PC-3 (cell line): ENCODE results near the gene ACKR2. TPM values are rescaled to one million over a fixed set of nuclear protein-coding genes. Genes with fewer than 3 reads are reported as not detected.

Experiments
- ATAC-seq: fragments of 200-7000 bp; cut with Tn5 transposase; 2 replicates; pipeline ENCODE4 v1.9.1; 2020; ENCODE audit warnings: mild to moderate bottlenecking, moderate library complexity
- BruUV-seq: library from RNA; stranded (reverse); fragments of 400-500 nt; replicated peaks from 2 replicates; lab custom pipeline; 2021; lab: Mats Ljungman, UMichigan
- CTCF ChIA-PET: fragments of 300-600 bp; sonication (Branson Sonifier 250); formaldehyde crosslinking; loops from one replicate; lab custom pipeline; 2022; ENCODE audit warnings: antibody characterized with exemption; lab: Charles Lee
- POLR2A ChIA-PET: fragments of 300-600 bp; sonication (Branson Sonifier 250); formaldehyde crosslinking; loops from one replicate; lab custom pipeline; 2022; ENCODE audit warnings: antibody characterized with exemption; ENCODE audit not compliant: unreplicated experiment; lab: Charles Lee
- DNase-seq: peaks from one replicate; pipeline ENCODE4 v3.0.0-alpha.2; 2015
- H2AFZ ChIP-seq: fragments of 300-600 bp; sonication (generic); 2 replicates; pipeline ENCODE4 v1.6.0; 2016; ENCODE audit warnings: antibody characterized with exemption, low read length
- H3F3A ChIP-seq: fragments of 300-600 bp; sonication (generic); one replicate; pipeline ENCODE4 v1.6.0; 2017; ENCODE audit warnings: antibody characterized with exemption, low read length, control low read depth, mild to moderate bottlenecking; ENCODE audit not compliant: unreplicated experiment
- H3K27ac ChIP-seq: fragments of 300-600 bp; sonication (generic); 2 replicates; pipeline ENCODE4 v1.5.1; 2016; ENCODE audit warnings: mild to moderate bottlenecking, low read length
- H3K27me3 ChIP-seq: fragments of 300-600 bp; sonication (generic); 2 replicates; pipeline ENCODE4 v1.6.1; 2016; ENCODE audit warnings: low read length, mixed read lengths
- H3K36me3 ChIP-seq: fragments of 300-600 bp; sonication (generic); 2 replicates; pipeline ENCODE4 v1.6.1; 2016; ENCODE audit warnings: low read depth, mixed run types, low read length, mixed read lengths
- H3K4me1 ChIP-seq: fragments of 300-600 bp; sonication (generic); 2 replicates; pipeline ENCODE4 v1.5.1; 2016; ENCODE audit warnings: low read length; ENCODE audit not compliant: insufficient read depth
- H3K4me2 ChIP-seq: fragments of 300-600 bp; sonication (generic); 2 replicates; pipeline ENCODE4 v1.6.0; 2016; ENCODE audit warnings: low read length
- H3K4me3 ChIP-seq: fragments of 300-600 bp; sonication (generic); 2 replicates; pipeline ENCODE4 v1.5.1; 2016; ENCODE audit warnings: mild to moderate bottlenecking, low read length, mixed read lengths
- H3K79me2 ChIP-seq: fragments of 300-600 bp; sonication (generic); 2 replicates; pipeline ENCODE4 v1.6.1; 2017; ENCODE audit warnings: low read length, mixed read lengths
- H3K9ac ChIP-seq: fragments of 300-600 bp; sonication (generic); 2 replicates; pipeline ENCODE4 v1.6.0; 2016; ENCODE audit warnings: mild to moderate bottlenecking, low read length
- H3K9me2 ChIP-seq: fragments of 300-600 bp; sonication (generic); replicated peaks from 2 replicates; pipeline ENCODE4 v1.6.1; 2016; ENCODE audit warnings: mixed run types, low read length, mixed read lengths
- H3K9me3 ChIP-seq: fragments of 300-600 bp; sonication (generic); 2 replicates; pipeline ENCODE4 v1.6.1; 2016; ENCODE audit warnings: low read length, mixed read lengths
- H4K20me1 ChIP-seq: fragments of 300-600 bp; sonication (generic); 2 replicates; pipeline ENCODE4 v1.6.1; 2016; ENCODE audit warnings: low read length, mixed read lengths
- CTCF ChIP-seq: fragments of 300-600 bp; sonication (generic); conservative IDR thresholded peaks from 2 replicates; pipeline ENCODE4 v1.5.1; 2017; ENCODE audit warnings: antibody characterized with exemption, low read depth, mild to moderate bottlenecking, low read length
- EZH2 ChIP-seq: fragments of 300-600 bp; sonication (generic); IDR thresholded peaks from one replicate; pipeline ENCODE4 v1.6.1; 2017; ENCODE audit warnings: antibody characterized with exemption, mild to moderate bottlenecking, low read length; ENCODE audit not compliant: unreplicated experiment
- EZH2phosphoT487 ChIP-seq: fragments of 300-600 bp; sonication (generic); IDR thresholded peaks from 2 replicates; pipeline ENCODE4 v1.6.1; 2018; ENCODE audit warnings: mild to moderate bottlenecking, antibody characterized with exemption, low read length, borderline replicate concordance
- intact Hi-C: fragments of 100-400 bp; cut with micrococcal nuclease; formaldehyde crosslinking; loops from 2 replicates; pipeline ENCODE4 v1.9.0; 2023
- total RNA-seq: library from RNA; depleted of rRNA; stranded (reverse); fragments of >200 nt; gene quantifications from 2 replicates; pipeline ENCODE4 v1.2.3, GENCODE V29; 2014

The ACKR2 gene
- total RNA-seq, 1 experiment from 2014 or later = 3.9 TPM

DNA sequence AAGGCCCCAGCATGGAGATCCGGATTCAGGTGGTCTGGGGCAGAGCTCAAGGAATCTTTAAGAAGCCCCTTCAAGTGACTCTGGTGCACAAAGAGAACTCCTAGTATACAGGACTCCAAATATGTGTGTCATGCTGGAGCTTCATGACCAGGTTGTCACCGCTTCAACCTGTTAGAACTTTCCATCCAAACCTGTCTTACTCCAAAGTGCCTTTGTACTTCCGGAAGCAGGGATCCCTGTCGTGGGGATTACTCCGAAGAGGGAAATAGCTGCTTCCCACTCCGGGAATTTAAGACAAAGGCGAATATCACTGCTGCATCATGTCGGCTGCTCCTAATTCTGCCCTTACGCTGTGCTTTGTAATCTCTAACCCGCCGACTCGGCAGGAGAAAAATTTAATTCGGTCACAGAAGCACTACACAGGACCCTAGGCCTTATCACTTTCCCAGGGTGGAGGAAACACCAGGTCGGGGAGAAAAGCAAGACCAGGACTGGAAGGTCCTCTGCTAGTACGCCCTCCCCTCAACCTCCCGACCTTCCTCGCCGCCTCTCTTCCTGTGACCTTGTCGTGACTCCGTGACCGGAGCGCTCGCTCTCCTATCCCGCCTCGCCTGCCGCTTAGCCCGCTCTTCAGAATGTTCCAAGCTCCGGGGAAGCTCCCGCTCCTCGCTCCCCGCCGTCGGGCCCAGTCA, 5.7 kb upstream of the ACKR2 start:
- Histone ChIP-seq H3K27me3 (no peaks in the 10 kb centered on the region), H2AFZ (peak overlapping the region; percentile 46; the same call in 1 of the 2 replicates), H3K9me2 (no peaks in the 10 kb centered on the region), H3K36me3 (0 out of 2 replicates have a peak, but pooled peaks cover 3% of the 10 kb centered on the region), H3K9ac (peak overlapping the region; percentile 99), H4K20me1 (peaks cover 7% of the 10 kb centered on the region; the same call in 1 of the 2 replicates), H3K4me2 (peak overlapping the region; percentile 91), H3K4me1 (peaks cover 34% of the 10 kb centered on the region), H3K79me2 (peaks cover 51% of the 10 kb centered on the region), H3K4me3 (peak overlapping the region; percentile 97), H3K27ac (peak overlapping the region; percentile 89), H3K9me3 (no peaks in the 10 kb centered on the region), H3F3A (no peaks in the 10 kb centered on the region)
- BruUV-seq = TSS peak; percentile 42
- ATAC-seq (peak; percentile 16), DNase-seq (peak; percentile 40)
- intact Hi-C loops = loop anchor here (1.0 kb wide), 4 partner anchors 12 to 26 kb away; no protein-coding TSS in a partner anchor
- TF ChIP-seq EZH2 (no peak), EZH2phosphoT487 (no peak), CTCF (no peak)
- CTCF ChIA-PET = interaction anchor here (1.1 kb wide), 1 partner anchor 24 kb away, joined by 3 read pairs; no protein-coding TSS in a partner anchor
- POLR2A ChIA-PET = interaction anchor here (0.6 to 1.3 kb wide), 4 partner anchors 11 to 36 kb away, joined by 3 to 17 read pairs (median 9); no protein-coding TSS in a partner anchor

DNA sequence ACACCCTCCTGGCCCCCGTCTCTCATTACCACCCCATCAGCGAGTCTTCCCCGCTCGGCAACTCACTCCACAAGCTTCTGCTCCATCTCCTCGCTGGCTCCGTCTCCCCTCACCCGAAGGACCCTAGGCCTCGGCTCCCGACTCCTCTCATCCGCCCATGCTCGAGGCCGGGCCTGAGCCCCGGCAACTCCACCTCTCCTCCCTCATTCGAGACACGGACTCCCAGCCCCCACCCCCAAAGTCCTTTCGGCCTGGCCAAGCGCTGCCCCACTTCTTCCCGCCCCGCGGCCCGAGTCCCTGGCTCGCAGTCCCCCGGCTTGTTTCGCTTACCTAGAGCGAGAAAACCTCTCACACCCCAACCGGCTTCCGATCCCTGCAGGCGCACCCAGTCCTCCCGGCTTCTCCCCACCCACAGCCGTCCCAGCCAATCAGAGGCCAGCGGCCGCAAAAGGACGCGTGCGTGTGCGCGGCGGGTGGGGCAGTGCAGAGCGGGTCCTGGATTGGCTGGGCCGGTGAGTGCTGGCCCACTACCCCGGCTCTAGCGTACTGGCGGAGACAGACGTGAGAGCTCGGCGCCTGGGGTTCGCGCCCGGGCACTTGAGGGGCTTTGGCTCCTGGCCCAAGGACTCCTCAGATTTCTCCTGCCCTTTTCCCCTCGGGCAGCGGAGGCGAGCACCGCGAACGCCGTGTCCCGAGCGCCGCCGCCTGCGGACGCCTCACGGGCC, 5.0 kb upstream of the ACKR2 start, which contains the start of gene HIGD1A:
Gene HIGD1A (minus strand): TSS at position 385 of the 725 bp plus-strand sequence. CDS start 10,237 bp downstream, outside the sequence.
- BruUV-seq = no TSS peak
- Histone ChIP-seq H2AFZ (peak within 1 kb of the TSS; percentile 80), H3K36me3 (0 out of 2 replicates have a peak, but pooled peaks cover 3% of the 10 kb centered on the region), H3K9me2 (no peaks in the 10 kb centered on the region), H3K4me1 (peaks cover 34% of the 10 kb centered on the region), H4K20me1 (peaks cover 7% of the 10 kb centered on the region; the same call in 1 of the 2 replicates), H3K9me3 (no peaks in the 10 kb centered on the region), H3K4me2 (peak within 1 kb of the TSS; percentile 91), H3K27me3 (no peaks in the 10 kb centered on the region), H3K27ac (peak within 1 kb of the TSS; percentile 89), H3F3A (no peaks in the 10 kb centered on the region), H3K79me2 (peaks cover 50% of the 10 kb centered on the region), H3K9ac (peak within 1 kb of the TSS; percentile 99), H3K4me3 (peak within 1 kb of the TSS; percentile 97)
- intact Hi-C loops = loop anchor here (1.0 kb wide), 4 partner anchors 11 to 25 kb away; no protein-coding TSS in a partner anchor
- peak; percentile 98 for DNase-seq
- TF ChIP-seq EZH2 (no peak), CTCF (no peak), EZH2phosphoT487 (no peak)
- POLR2A ChIA-PET = interaction anchor here (0.6 to 1.3 kb wide), 8 partner anchors 8 to 1361 kb away, joined by 3 to 13 read pairs (median 3); no protein-coding TSS in a partner anchor
- CTCF ChIA-PET = interaction anchor here (0.7 to 1.1 kb wide), 2 partner anchors 26 to 757 kb away, joined by 3 to 4 read pairs; no protein-coding TSS in a partner anchor
- peak; percentile 96 for ATAC-seq
